Uterine smooth muscle cell (primary cell): ENCODE data around the gene OR10G6. TPM values are rescaled to one million over a fixed set of nuclear protein-coding genes. Genes with fewer than 3 reads are reported as not detected.

ENCODE experiments used
- total RNA-seq: library from RNA; depleted of rRNA; stranded (reverse); fragments of >200 nt; gene quantifications from 2 replicates; pipeline ENCODE4 v1.2.3, GENCODE V29; 2014

Gene OR10G6
- not detected in 2 replicates for total RNA-seq

GRCh38 chr11:123995119-123995518, at the start of gene OR10G6:
TSS of gene OR10G6 (minus strand) at chr11:123995161. CDS start at chr11:123995161, 0 bp downstream.

GRCh38 chr11:124041254-124041653, 46.3 kb upstream of the OR10G6 start, which contains the start of gene OR10G7:
TSS of gene OR10G7 (minus strand) at chr11:124041325. CDS start at chr11:124039001, 2,324 bp downstream.

GRCh38 chr11:124026498-124026897, 31.5 kb upstream of the OR10G6 start, which contains the start of gene OR10G8:
TSS of gene OR10G8 (plus strand) at chr11:124026798. CDS start at chr11:124029623, 2,825 bp downstream.

GRCh38 chr11:124012697-124013096, 17.7 kb upstream of the OR10G6 start, which contains the start of gene OR10G4:
TSS of gene OR10G4 (plus strand) at chr11:124012997. CDS start at chr11:124015575, 2,578 bp downstream.

GRCh38 chr11:123977731-123978347, 17.1 kb downstream of the OR10G6 start, which contains the start of gene OR10S1:
TSS of gene OR10S1 (minus strand) at chr11:123977781. CDS start at chr11:123977664, 117 bp downstream.

Other genes starting within 250 kb of the OR10G6 start
- not detected in 2 replicates for gene OR6X1, start 240.6 kb downstream of the OR10G6 start, total RNA-seq
- gene OR6M1, start 188.8 kb downstream of the OR10G6 start, total RNA-seq: not detected in 2 replicates
- gene TMEM225, start 109.5 kb downstream of the OR10G6 start, total RNA-seq: not detected in 2 replicates
- not detected in 2 replicates for gene OR8D4, start 93.0 kb downstream of the OR10G6 start, total RNA-seq
- gene OR4D5, start 55.5 kb downstream of the OR10G6 start, total RNA-seq: not detected in 2 replicates
- not detected in 2 replicates for gene OR6T1, start 51.3 kb downstream of the OR10G6 start, total RNA-seq
- not detected in 2 replicates for gene OR10S1, start 17.4 kb downstream of the OR10G6 start, total RNA-seq
- not detected in 2 replicates for gene OR10G4, start 17.8 kb upstream of the OR10G6 start, total RNA-seq
- not detected in 2 replicates for gene OR10G9, start 27.9 kb upstream of the OR10G6 start, total RNA-seq
- not detected in 2 replicates for gene OR10G8, start 31.6 kb upstream of the OR10G6 start, total RNA-seq
- not detected in 2 replicates for gene OR10G7, start 46.2 kb upstream of the OR10G6 start, total RNA-seq
- 10.5 and 11.8 TPM in 2 replicates for gene VWA5A, start 120.3 kb upstream of the OR10G6 start, total RNA-seq
- gene OR10D3, start 188.2 kb upstream of the OR10G6 start, total RNA-seq: not detected in 2 replicates
- gene OR8G1, start 245.9 kb upstream of the OR10G6 start, total RNA-seq: not detected in 2 replicates